Neuronal stem cell (in vitro differentiated cells): ENCODE measurements around the gene CD40.

Experiments used
- DNase-seq: peaks from one replicate; pipeline ENCODE4 v3.0.0-alpha.2; 2013; ENCODE audit warnings: low spot score
- H2AFZ ChIP-seq: one replicate; pipeline ENCODE4 v1.6.1; 2013; ENCODE audit warnings: mild to moderate bottlenecking, low read length, inconsistent platforms
- H2AK5ac ChIP-seq: 2 replicates; pipeline ENCODE4 v1.6.1; 2013; ENCODE audit warnings: low read depth, mild to moderate bottlenecking, inconsistent platforms, low read length, moderate library complexity, mixed read lengths
- H2BK120ac ChIP-seq: 2 replicates; pipeline ENCODE4 v1.6.1; 2013; ENCODE audit warnings: low read depth, mild to moderate bottlenecking, inconsistent platforms, low read length, moderate library complexity, mixed read lengths
- H2BK12ac ChIP-seq: one replicate; pipeline ENCODE4 v1.6.1; 2013; ENCODE audit warnings: low read length, inconsistent platforms
- H2BK15ac ChIP-seq: 2 replicates; pipeline ENCODE4 v1.6.1; 2013; ENCODE audit warnings: mild to moderate bottlenecking, low read length, inconsistent platforms, mixed read lengths
- H2BK5ac ChIP-seq: one replicate; pipeline ENCODE4 v1.6.1; 2013; ENCODE audit warnings: inconsistent platforms, mild to moderate bottlenecking, low read length, moderate library complexity
- H3K14ac ChIP-seq: one replicate; pipeline ENCODE4 v1.6.1; 2013; ENCODE audit warnings: low read length, inconsistent platforms
- H3K18ac ChIP-seq: 2 replicates; pipeline ENCODE4 v1.6.1; 2013; ENCODE audit warnings: low read length, inconsistent platforms
- H3K23ac ChIP-seq: 2 replicates; pipeline ENCODE4 v1.6.1; 2013; ENCODE audit warnings: low read depth, mild to moderate bottlenecking, mixed read lengths, low read length, inconsistent platforms; ENCODE audit not compliant: poor library complexity
- H3K27ac ChIP-seq: replicated peaks from 3 replicates; pipeline ENCODE4 v1.5.1; 2013; ENCODE audit warnings: low read length, inconsistent platforms
- H3K27me3 ChIP-seq, 3 experiments: 2 replicates each; pipeline ENCODE4 v1.6.1; 2013; ENCODE audit warnings: low read length in 3 of 3, mild to moderate bottlenecking in 2 of 3, inconsistent platforms in 1 of 3, low read depth in 1 of 3, mixed read lengths in 1 of 3, moderate library complexity in 1 of 3; ENCODE audit not compliant: control insufficient read depth in 3 of 3, insufficient read depth in 3 of 3
- H3K36me3 ChIP-seq, 2 donors: replicated peaks in 1 of 2; 2 replicates each; pipeline ENCODE4 v1.6.1; 2013; ENCODE audit warnings: low read length in 2 of 2; ENCODE audit not compliant: control insufficient read depth in 2 of 2, insufficient read depth in 2 of 2
- H3K4ac ChIP-seq: 2 replicates; pipeline ENCODE4 v1.6.1; 2013; ENCODE audit warnings: inconsistent platforms, mild to moderate bottlenecking, low read length, moderate library complexity
- H3K4me1 ChIP-seq, 2 donors: 1 replicate in 1 of 2; 2 replicates in 1 of 2; pipeline ENCODE4 v1.6.1; 2013; ENCODE audit warnings: low read length in 2 of 2, low read depth in 1 of 2; ENCODE audit not compliant: control insufficient read depth in 2 of 2, insufficient read depth in 1 of 2
- H3K4me2 ChIP-seq: one replicate; pipeline ENCODE4 v1.6.1; 2013; ENCODE audit warnings: mild to moderate bottlenecking, low read length, inconsistent platforms; ENCODE audit not compliant: insufficient read depth, poor library complexity, severe bottlenecking
- H3K4me3 ChIP-seq, 2 donors: 2 replicates each; pipeline ENCODE4 v1.5.1; 2013; ENCODE audit warnings: low read length in 2 of 2, mild to moderate bottlenecking in 2 of 2, inconsistent platforms in 1 of 2, moderate library complexity in 1 of 2
- H3K79me1 ChIP-seq: one replicate; pipeline ENCODE4 v1.6.1; 2013; ENCODE audit warnings: low read depth, mild to moderate bottlenecking, inconsistent platforms, low read length, moderate library complexity
- H3K9ac ChIP-seq: one replicate; pipeline ENCODE4 v1.6.1; 2013; ENCODE audit warnings: mild to moderate bottlenecking, low read depth, low read length, inconsistent platforms; ENCODE audit not compliant: poor library complexity
- H3K9me3 ChIP-seq, 2 donors: replicated peaks in 1 of 2; 2 replicates each; pipeline versions ENCODE3 to v1.6.1; 2013; ENCODE audit warnings: low read length in 2 of 2, mild to moderate bottlenecking in 2 of 2, inconsistent platforms in 1 of 2, low read depth in 1 of 2, mixed read lengths in 1 of 2, moderate library complexity in 1 of 2; ENCODE audit not compliant: control insufficient read depth in 2 of 2, insufficient read depth in 1 of 2
- H4K8ac ChIP-seq: one replicate; pipeline ENCODE4 v1.6.1; 2013; ENCODE audit warnings: low read depth, mild to moderate bottlenecking, inconsistent platforms, low read length, moderate library complexity
- H4K91ac ChIP-seq: one replicate; pipeline ENCODE4 v1.6.1; 2013; ENCODE audit warnings: low read length, low read depth, mild to moderate bottlenecking, inconsistent platforms; ENCODE audit not compliant: poor library complexity
- WGBS, 2 donors: extraction: QIAGEN DNeasy Blood & Tissue Kit; methylation state at CpG; one replicate each; pipeline ENCODE4 v1.1.7; 2013; ENCODE audit warnings: missing lambda C conversion rate in 2 of 2, mixed read lengths in 1 of 2; ENCODE audit not compliant: insufficient read length in 2 of 2, insufficient replicate concordance in 1 of 2; ENCODE audit errors: extremely low coverage in 2 of 2; 5-methylcytosine and 5-hydroxymethylcytosine counted together

Gene CD40

GRCh38 chr20:46101957-46102356 lies 16.2 kb upstream of the CD40 start:
- peaks cover 3 to 7% of the 10 kb centered on the region in 2 donors for H3K9me3 ChIP-seq
- no peak for DNase-seq
- H3K18ac ChIP-seq = no peak overlapping the region
- H2AK5ac ChIP-seq = no peak overlapping the region
- WGBS, 2 donors = no CpG with 5 or more reads among the region's 3 CpGs
- no peak overlapping the region for H3K14ac ChIP-seq
- no peak overlapping the region for H4K8ac ChIP-seq
- H2BK5ac ChIP-seq = no peak overlapping the region
- no peak overlapping the region for H2BK120ac ChIP-seq
- H3K27me3 ChIP-seq = peaks cover 0 to 38% (median 10%) of the 10 kb centered on the region in 3 experiments
- no peak overlapping the region for H3K4me2 ChIP-seq
- H3K4me3 ChIP-seq = no peak overlapping the region
- H2BK15ac ChIP-seq = no peak overlapping the region
- H3K9ac ChIP-seq = no peak overlapping the region
- H3K23ac ChIP-seq = no peak overlapping the region
- no peaks in the 10 kb centered on the region for H3K4me1 ChIP-seq
- no peak overlapping the region for H4K91ac ChIP-seq
- no peak overlapping the region for H3K27ac ChIP-seq
- H3K79me1 ChIP-seq = no peaks in the 10 kb centered on the region
- no peaks in the 10 kb centered on the region for H3K36me3 ChIP-seq
- H3K4ac ChIP-seq = no peak overlapping the region
- no peak overlapping the region for H2AFZ ChIP-seq
- H2BK12ac ChIP-seq = no peak overlapping the region

GRCh38 chr20:46102940-46103339 lies 15.2 kb upstream of the CD40 start:
- Histone ChIP-seq H4K91ac (no peak overlapping the region), H3K79me1 (no peaks in the 10 kb centered on the region), H2AK5ac (no peak overlapping the region), H2BK12ac (no peak overlapping the region), H2BK120ac (no peak overlapping the region), H4K8ac (no peak overlapping the region), H2AFZ (no peak overlapping the region), H3K27ac (no peak overlapping the region), H2BK15ac (no peak overlapping the region), H3K27me3 (peaks cover 0 to 38% (median 10%) of the 10 kb centered on the region in 3 experiments), H3K4me1 (no peaks in the 10 kb centered on the region), H2BK5ac (no peak overlapping the region), H3K36me3 (no peaks in the 10 kb centered on the region), H3K4ac (no peak overlapping the region), H3K9ac (no peak overlapping the region), H3K18ac (no peak overlapping the region), H3K9me3 (peaks cover 3 to 7% of the 10 kb centered on the region in 2 donors), H3K4me3 (no peak overlapping the region), H3K23ac (no peak overlapping the region), H3K4me2 (no peak overlapping the region), H3K14ac (no peak overlapping the region)
- DNase-seq = no peak
- WGBS, 2 donors = no CpG with 5 or more reads among the region's 3 CpGs

- Histone ChIP-seq H3K9me3 (peaks cover 3% of the 10 kb centered on the region in 2 donors), H3K18ac (no peak overlapping the region), H3K4me1 (no peaks in the 10 kb centered on the region), H3K4me3 (no peak overlapping the region), H3K23ac (no peak overlapping the region), H3K14ac (no peak overlapping the region), H2AFZ (no peak overlapping the region), H3K9ac (no peak overlapping the region), H2BK5ac (no peak overlapping the region), H3K27me3 (peaks cover 0 to 30% (median 12%) of the 10 kb centered on the region in 3 experiments), H3K4ac (no peak overlapping the region), H3K4me2 (no peak overlapping the region), H2BK15ac (no peak overlapping the region), H4K8ac (no peak overlapping the region), H2BK12ac (no peak overlapping the region), H2AK5ac (no peak overlapping the region), H3K36me3 (no peaks in the 10 kb centered on the region), H2BK120ac (no peak overlapping the region), H3K79me1 (no peaks in the 10 kb centered on the region), H3K27ac (no peak overlapping the region), H4K91ac (no peak overlapping the region)
- no CpG with 5 or more reads among the region's 3 CpGs for WGBS, 2 donors
- no peak for DNase-seq
These were observed 13.9 kb upstream of the CD40 start for GRCh38 chr20:46104262-46104661.

GRCh38 chr20:46107061-46107460 lies 11.1 kb upstream of the CD40 start:
- Histone ChIP-seq H3K18ac (no peak overlapping the region), H3K9ac (no peak overlapping the region), H3K23ac (no peak overlapping the region), H2BK12ac (no peak overlapping the region), H2AK5ac (no peak overlapping the region), H3K4me2 (no peak overlapping the region), H3K27me3 (peaks cover 0 to 23% (median 5%) of the 10 kb centered on the region in 3 experiments), H3K14ac (no peak overlapping the region), H4K91ac (no peak overlapping the region), H2BK120ac (no peak overlapping the region), H2AFZ (no peak overlapping the region), H3K4me1 (no peaks in the 10 kb centered on the region), H3K4me3 (no peak overlapping the region), H2BK5ac (no peak overlapping the region), H3K36me3 (no peaks in the 10 kb centered on the region), H3K27ac (no peak overlapping the region), H3K9me3 (peaks cover 3% of the 10 kb centered on the region in 2 donors), H2BK15ac (no peak overlapping the region), H3K79me1 (no peaks in the 10 kb centered on the region), H3K4ac (no peak overlapping the region), H4K8ac (no peak overlapping the region)
- no CpG with 5 or more reads among the region's 6 CpGs for WGBS, 2 donors
- no peak for DNase-seq
